Stimulated activated CD8-positive, alpha-beta memory T cell treated with anti-CD3 and anti-CD28 coated beads, Interleukin-7, amount 100 ng/mL, for 48 hours (primary cell): ENCODE results near the gene SHANK1.
"Not testable (repeated sequence)": the region's sequence is repeated elsewhere in the genome, so short reads cannot be mapped to it uniquely, and the experiment has no call there.

Source experiments
- DNase-seq, 2 donors: peaks; one replicate each; pipeline ENCODE4 v3.0.0-alpha.2; 2020; ENCODE audit warnings: low read depth in 1 of 2; ENCODE audit errors: extremely low read depth in 1 of 2

The SHANK1 gene

DNA sequence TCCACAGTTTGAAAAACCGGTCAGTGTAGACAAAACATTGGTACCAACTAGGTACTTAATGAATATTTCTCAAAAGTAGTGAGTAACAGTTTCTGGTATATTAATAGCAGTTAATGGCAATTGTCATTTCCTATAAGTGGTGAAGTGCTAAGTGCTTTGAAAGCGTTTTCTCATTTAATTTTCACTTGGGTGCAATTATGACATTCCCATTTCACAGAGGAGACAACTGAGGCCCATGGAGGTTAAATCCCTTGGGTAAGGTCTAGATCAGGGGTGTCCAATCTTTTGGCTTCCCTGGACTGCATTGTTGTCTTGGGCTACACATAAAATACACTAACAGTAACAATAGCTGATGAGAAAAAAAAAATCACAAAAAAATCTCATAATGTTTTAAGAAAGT is 79.2 kb downstream of the SHANK1 start:
- no peak for DNase-seq

DNA sequence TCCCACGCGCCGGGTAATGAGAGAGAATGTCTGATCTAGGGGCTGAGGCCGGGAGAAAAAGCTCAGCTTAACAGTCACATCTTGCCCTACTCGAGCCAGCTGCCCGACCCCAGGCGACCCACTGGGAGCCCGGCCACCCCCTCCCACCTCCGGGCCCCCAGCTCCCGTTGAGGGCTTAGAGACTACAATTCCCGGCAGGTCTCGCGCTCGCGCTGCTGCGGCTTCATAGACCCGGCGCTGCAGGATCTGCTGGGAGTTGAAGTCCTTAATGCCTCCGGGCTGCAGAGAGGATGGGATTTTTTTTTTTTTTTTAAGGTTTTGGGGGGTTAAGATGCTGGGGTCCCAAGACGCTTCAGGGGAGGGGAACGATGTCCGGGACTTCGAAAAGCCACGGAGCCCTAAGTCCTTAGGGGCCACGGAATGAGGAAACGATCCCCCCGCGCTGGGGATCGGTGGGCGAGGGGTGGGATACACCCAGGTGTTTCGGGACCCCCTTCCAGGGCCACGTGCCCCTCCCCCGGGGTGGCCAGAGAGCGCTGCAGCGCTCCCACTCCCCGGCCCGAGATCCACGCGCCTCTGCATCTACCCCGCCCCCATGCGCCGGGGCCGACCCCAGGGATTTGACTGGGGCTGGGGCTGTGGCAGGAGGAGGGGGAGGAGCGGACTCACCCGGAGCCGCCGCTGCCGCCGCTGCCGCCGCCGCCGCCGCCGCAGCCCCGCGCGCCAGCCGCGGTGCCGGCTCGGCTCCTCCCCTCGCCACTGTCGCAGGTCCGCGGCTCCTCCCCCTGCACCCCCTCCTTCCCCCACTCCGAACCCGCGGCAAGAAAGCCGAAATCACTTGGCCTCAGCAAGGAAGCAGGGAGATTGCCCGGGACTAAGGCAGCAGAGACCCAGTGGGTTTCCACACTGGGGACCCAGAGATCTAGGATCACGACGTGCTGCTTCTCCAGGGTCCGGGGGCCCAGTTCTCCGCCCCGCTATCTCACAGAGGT is 80.2 kb downstream of the SHANK1 start, which contains the start of gene SYT3:
Gene SYT3 (minus strand): TSS at position 761 of the 992 bp plus-strand sequence. CDS start 2,470 bp downstream, outside the sequence.
- DNase-seq = peak in 1 of 2 donors; percentile 19

DNA sequence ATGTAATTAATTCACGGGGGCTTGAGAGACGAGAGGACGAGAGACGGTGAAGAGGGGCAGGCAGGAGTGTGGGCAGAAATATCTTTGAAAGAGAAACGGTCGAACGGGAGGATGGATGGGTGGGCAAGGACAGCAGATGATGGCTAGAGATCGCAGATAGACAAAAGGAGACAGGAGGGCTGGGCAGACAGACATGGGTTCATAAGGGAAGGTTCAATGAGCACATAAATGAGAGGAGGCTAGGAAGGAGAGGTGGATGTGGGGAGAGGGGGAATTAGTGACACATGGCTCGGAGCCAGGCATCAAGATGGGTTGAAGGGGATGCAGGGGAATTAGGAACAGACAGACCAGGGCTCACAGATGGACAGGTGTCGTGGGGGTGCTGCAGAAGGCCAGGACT is 81.0 kb downstream of the SHANK1 start:
- DNase-seq = no peak

DNA sequence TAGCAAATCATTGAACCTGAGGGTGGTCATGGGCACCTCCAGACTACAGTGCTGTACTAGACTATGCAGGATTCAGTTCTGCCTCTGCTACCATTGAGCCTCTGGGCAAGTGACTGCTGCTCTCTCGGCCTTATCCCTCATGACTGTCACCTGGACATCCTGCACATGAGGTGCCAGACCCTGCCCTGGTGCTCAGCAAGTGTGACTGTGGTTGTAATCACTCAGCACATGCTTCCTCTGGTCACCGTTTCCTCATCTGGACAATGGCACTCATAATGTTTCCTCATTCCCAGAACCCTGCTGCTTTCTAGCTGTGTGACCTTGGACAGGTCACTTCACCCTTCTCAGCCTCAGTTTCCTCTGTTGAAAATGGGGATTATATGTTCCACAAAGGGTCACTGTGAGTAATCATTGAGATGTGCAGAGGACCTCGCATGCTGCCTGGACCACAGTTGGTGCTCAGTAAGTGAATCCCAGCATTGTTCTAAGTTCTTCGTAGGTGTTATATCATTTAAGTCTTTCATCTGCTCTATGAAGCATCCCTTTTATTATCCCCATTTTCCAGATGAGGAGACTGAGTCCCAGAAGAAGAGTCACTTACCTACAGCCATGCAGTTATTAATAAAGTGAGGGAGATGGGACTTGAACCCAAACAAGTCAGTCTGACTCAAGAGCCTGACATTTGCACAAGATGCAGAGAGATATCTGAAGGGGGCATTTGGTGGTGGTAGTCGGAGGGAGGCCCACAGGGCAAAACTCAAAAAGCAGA is 83.1 kb downstream of the SHANK1 start:
- no peak for DNase-seq

DNA sequence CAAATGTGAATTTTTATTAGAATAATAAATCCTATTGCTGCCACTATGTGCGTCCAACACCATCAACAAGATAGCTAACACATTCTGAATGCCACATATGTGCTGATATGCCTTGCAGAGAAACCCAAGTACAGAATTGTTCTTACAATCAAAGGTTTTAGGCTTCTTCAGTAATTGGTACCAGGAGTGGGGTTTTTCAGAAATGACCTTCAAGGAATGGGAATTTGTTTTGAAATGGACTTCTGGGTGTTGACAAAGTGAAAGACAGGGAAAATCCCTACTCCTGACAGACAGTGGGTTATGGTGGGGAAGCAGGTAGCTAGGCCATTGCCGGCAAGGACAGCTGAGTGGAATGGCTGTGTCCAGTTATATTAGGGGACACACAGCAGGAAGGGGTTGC is 85.6 kb downstream of the SHANK1 start:
- DNase-seq = no peak

DNA sequence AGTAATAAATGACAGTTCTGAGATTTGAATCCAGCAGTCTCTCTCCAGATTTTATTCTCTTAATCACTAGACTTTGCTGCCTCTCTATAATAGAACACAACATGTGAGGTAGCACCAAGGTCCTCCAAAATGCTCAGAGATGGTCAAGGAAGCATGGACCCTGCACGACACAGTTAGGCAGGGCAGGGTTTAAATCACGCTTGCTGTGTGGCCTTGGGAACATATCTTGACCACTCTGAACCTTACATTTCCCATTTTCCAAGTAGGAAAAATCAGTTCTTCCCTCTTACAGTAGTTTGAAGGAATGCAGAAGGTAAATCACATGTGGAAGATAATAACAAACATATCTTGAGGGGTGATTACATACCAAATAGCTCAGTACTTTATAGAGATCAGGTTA is 86.2 kb downstream of the SHANK1 start:
- no peak for DNase-seq

DNA sequence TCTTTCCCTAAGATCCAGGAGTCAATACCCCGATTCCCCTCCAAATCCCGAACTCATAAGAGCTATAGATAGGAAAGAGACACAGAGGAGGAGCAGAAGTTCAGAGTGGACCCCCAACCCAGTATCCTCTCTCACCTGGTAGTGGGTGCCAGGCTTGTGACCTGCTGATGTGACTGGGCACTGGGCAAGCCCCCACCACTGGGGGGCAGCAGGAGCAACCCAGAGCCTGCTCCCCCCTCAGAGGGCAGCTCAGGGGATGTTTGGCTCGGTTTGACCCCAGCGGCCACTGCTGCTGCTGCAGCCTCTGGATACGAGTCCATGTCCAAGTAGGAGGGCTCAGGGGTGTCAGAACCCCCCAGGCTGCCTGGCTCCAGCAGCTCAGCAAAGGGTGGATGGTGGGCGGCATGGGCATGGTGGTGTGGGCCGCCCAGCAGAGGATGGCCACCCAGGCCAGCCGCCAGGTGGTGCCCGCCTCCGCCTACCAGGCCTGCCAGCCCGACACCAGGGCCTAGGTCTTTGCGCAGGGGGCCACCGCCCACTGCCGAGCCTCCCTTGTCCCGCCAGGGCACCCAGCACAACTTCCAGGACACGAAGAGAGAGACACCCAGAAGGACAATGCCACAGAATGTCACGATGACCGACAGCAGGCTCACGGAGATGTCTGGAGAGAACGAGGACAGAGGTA is 87.3 kb downstream of the SHANK1 start:
- no peak for DNase-seq

DNA sequence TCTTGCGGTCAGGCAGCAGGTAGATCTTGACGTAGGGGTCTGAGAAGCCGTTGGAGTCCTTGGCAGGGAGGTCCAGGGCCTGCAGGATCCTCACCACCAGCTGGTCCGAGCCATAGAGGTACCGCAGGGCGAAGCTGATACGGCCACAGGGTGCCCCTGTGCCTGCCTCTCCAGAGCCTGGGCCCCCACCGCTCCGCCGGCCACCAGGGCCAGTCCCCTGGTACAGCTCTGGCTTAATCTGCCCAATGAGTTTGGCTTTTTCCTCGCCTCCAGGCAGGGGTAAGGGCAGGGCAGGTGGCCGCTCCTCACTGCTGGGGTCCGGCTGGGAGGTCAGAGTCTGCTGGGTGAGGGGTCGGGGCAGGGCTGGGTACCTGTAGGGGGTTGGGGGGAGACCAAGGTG is 89.8 kb downstream of the SHANK1 start:
- no peak for DNase-seq

DNA sequence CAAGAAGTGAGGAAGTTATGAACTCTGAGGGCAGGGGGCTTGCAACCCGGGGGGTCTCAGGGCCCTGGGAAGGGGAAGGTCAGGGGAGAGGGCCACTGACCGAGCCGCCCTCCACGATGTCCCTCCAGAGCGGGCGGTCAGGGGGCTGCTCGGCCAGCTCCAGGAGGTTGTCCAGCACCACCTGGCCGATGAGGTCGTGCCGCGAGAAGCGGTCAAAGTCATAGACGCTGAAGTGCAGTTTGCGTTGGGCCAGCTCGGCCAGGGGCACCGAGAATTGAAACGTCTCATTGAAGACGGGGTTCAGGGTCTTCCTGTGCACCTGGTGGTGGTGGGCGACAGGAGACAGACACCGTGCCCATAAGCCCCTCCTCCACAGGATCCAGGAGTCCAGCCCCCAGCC is 90.4 kb downstream of the SHANK1 start:
- no peak for DNase-seq

DNA sequence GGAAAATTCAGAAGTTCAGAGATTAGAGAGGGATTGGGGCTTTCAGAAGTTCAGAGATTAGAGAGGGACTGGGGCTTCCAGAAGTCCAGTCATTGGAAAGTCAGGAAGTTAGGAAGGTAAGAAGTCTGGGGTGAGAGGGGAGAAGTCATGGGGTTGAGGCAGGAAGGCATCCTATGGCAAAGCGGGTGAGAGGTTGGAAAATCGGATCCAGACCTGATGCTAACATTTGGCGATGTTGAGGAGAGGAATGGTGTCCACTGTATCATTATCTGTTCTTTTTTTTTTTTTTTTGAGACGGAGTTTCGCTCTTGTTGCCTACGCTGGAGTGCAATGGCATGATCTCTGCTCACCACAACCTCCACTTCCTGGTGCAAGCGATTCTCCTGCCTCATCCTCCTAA is 91.1 kb downstream of the SHANK1 start:
- DNase-seq = no peak

DNA sequence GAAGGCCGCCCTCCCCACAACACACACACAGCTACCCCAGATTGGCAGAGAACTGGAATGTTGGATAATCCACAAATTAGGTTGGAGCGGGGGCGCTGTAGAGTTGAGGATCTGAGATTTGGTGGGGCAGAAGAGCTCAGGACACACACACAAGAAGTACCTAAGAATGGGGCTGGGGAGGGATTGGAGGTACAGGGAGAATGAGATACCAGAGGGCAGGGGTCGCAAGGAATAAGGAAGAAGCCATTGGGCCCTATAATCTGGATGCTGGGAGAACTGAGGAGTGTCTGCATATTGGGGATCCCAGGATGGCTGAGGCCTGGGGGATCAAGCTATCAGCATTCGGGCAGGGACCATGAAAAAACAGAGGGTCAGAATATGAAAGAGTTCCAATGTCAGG is 91.5 kb downstream of the SHANK1 start:
- DNase-seq = no peak

DNA sequence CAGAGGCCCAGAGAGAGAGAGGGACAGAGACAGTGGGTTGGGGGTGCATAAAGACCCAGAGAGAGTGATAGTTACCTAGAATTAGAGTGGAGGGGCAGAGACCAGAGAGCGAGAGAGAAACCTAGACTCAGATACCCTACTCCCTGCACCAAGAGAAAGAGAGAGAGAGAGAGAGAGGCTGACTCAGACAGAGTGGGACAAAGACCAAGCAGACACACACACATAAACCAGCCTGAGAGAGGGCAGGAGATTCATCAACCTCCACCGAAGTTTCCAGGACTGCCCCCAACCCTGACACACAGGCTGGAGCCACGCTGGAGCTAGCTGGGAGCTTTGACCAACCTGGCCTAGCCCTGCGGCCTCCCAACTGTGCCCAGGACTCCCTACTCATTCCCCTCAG is 92.8 kb downstream of the SHANK1 start:
- no peak for DNase-seq

DNA sequence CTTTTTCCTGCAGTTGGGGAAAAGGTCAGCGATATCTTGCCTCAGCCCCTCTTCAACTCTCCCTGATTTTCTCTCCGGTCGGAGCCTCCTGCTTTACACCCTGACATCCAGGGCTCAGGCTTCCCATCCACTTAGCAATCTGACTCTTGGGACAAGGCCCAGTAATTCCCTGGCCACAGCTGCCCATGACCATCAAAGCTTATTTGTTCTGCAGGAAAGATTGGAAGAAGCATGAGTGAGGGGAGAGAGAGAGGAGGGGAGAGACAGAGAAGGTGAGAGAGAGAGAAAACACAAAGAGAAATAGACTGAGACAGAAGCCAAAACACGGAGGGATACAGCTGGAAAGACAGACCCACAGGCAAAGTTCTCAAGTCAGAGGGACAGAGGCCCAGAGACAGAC is 93.6 kb downstream of the SHANK1 start:
- DNase-seq = no peak

DNA sequence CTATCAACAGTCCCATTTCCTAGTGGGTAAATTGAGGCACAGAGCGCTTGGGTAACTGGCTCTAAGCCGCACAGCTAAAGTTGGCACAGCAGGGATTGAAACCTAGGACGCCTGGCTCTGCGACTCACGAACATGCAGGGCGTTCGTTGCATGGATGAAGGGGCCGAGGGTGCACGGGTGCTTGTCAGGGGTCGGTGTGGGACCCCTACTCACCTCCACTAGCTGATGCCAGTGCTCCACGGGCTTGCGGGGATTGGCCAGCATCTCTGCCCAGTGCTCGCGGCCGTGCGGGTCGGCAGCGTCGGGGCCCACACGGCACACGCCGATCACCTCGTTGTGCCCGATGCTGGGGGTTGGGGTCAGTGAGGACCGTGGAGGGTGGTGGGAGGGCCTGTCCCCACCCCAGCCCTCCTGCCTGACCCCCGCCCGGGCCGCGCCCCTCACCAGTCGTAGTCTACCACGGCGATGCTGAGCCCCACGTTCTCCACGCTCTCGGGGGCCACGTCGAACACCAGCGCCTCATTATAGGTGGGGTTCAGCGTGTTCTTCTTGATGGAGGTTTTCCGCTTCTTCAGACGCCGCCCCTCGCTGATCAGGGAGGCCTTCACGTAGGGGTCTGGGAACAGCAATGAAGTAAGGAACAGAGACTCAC is 94.5 kb downstream of the SHANK1 start:
- no peak for DNase-seq

DNA sequence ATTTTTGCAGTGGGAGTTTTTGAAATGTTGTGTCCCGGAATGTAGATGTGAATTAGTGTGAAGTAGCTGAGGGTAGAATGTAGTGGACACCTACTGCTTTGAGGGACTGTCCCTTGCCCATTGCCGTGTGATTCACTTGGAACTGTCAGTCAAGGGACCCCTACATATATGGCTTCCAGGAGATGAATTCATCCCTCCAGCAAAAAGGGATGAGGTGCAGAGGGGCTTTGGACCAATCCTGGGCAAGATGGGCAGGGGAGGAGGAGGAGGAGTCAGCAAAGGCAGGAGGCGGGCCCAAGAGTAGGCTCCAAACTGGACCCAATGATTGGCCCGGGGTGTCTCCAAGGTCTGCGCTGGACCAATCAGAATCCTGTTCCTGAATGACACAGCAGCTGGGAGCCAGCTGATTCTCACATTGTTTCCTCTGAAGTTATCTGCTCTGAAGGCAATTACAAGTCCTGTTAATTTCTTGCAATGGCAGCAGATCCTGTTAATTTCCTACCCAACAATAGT is 99.2 kb downstream of the SHANK1 start:
- DNase-seq = not testable (repeated sequence)

DNA sequence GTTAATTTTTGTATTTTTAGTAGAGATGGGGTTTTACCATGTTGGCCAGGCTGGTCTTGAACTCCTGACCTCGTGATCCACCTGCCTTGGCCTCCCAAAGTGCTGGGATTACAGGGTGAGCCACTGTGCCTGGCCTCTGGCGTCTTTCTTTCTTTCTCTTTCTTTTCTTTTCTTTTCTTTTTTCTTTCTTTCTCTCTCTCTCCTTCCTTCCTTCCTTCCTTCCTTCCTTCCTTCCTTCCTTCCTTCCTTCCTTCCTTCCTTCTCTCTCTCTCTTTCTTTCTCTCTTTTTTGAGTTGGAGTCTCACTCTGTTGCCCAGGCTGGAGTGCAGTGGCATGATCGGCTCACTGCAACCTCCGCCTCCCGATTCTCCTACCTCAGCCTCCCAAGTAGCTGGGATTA is 100.4 kb downstream of the SHANK1 start:
- not testable (repeated sequence) for DNase-seq

DNA sequence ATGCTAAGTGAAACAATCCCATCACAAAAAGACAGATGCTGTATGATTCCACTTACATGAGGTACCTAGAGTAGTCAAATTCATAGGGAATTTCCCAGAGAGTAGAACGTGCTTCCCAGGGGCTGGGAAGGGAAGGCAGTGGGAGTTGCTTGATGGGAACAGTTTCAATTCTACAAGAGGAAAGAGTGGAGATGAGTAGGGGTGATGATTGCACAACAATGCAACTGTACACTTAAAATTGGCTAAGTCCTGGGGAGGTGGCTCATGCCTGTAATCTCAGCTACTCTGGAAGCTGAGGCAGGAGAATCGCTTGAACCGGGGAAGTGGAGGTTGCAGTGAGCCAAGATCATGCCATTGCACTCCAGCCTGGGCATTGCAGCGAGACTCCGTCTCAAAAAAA is 101.2 kb downstream of the SHANK1 start:
- DNase-seq = not testable (repeated sequence)

DNA sequence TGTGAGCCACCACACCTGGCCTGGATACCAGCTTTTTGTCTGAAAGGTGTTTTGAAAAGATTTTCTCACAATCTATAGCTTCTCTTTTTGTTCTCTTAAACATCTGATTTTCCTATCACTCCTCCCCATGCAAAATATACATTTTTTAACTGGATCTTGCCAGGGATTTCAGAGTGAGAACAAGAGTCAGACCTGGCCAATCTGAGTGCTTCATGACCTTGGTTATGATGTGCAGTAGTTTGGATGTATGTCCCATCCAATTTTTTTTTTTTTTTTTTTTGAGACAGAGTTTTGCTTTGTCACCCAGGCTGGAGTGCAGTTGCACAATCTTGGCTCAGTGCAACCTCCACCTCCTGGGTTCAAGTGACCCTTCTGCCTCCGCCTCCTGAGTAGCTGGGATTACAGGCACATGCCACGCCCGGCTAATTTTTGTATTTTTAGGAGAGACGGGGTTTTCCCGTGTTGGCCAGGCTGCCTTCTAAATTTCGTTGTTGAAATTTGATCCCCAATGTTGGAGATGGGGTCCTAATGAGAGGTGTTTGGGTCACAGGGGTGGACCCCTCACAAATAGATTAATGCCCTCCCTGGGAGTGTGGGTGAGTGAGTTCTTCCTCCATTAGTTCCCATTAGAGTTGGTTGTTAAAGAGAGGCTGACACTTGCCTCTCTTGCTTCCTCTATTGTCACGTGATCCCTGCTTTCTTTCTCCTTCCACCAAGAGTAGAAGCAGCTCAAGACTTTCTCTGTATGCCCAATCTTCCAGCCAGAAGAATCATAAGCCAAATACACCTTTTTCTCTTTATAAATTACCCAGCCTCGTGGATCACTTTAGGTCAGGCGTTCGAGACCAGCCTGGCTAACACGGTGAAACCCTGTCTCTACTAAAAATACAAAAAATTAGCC is 106.8 kb downstream of the SHANK1 start:
- DNase-seq = not testable (repeated sequence)
